ENCODE results near the gene RNASEH2C.

DNA sequence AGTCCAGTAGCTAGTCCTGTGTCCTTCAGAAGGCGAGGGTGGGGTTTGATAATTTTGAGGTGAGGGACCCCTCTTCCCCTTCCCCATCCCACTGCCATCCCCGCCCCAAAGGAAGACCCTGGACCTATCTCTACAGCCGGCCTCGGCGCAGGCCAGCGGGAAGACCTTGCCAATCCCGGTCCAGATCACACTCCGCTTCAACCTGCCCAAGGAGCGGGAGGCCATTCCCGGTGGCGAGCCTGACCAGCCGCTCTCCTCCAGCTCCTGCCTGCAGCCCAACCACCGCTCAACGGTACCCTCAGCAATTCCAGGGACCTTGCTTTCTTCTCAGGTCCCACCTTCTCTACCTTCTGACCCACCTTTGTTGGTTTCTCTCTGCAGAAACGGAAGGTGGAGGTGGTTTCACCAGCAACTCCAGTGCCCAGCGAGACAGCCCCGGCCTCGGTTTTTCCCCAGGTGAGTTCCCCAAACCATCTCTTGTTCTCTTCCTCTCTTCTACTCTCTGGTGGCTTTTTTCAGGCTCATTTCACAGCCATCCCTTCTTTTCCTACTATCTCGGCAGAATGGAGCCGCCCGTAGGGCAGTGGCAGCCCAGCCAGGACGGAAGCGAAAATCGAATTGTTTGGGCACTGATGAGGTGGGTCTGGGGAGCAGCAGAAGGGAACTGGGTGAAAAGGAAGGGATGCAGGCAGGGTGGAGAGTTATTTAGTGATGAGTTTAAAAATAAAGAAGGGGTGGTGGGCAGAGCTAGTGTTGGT, 7.2 kb downstream of the RNASEH2C start:
- TF ChIP-seq, protein P1, sequence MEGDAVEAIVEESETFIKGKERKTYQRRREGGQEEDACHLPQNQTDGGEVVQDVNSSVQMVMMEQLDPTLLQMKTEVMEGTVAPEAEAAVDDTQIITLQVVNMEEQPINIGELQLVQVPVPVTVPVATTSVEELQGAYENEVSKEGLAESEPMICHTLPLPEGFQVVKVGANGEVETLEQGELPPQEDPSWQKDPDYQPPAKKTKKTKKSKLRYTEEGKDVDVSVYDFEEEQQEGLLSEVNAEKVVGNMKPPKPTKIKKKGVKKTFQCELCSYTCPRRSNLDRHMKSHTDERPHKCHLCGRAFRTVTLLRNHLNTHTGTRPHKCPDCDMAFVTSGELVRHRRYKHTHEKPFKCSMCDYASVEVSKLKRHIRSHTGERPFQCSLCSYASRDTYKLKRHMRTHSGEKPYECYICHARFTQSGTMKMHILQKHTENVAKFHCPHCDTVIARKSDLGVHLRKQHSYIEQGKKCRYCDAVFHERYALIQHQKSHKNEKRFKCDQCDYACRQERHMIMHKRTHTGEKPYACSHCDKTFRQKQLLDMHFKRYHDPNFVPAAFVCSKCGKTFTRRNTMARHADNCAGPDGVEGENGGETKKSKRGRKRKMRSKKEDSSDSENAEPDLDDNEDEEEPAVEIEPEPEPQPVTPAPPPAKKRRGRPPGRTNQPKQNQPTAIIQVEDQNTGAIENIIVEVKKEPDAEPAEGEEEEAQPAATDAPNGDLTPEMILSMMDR (IDR thresholded peaks at IDR 0.05): no peak
- TF ChIP-seq EP300 (IDR thresholded peaks at IDR 0.05; ENCODE audit: low read depth) (no peak), POLR2A (IDR thresholded peaks at IDR 0.05) (no peak)
